PC-3 (cell line): Measurements from ENCODE around the gene ADAT3. TPM values are rescaled to one million over a fixed set of nuclear protein-coding genes. Genes with fewer than 3 reads are reported as not detected.
A peak's percentile ranks its signal among the peaks of the same experiment; 100 is the strongest.
"Not testable (repeated sequence)": the region's sequence is repeated elsewhere in the genome, so short reads cannot be mapped to it uniquely, and the experiment has no call there.

Experiments used
- ATAC-seq: fragments of 200-7000 bp; cut with Tn5 transposase; 2 replicates; pipeline ENCODE4 v1.9.1; 2020; ENCODE audit warnings: mild to moderate bottlenecking, moderate library complexity
- BruUV-seq: library from RNA; stranded (reverse); fragments of 400-500 nt; replicated peaks from 2 replicates; lab custom pipeline; 2021; lab: Mats Ljungman, UMichigan
- CTCF ChIA-PET: fragments of 300-600 bp; sonication (Branson Sonifier 250); formaldehyde crosslinking; loops from one replicate; lab custom pipeline; 2022; ENCODE audit warnings: antibody characterized with exemption; lab: Charles Lee
- POLR2A ChIA-PET: fragments of 300-600 bp; sonication (Branson Sonifier 250); formaldehyde crosslinking; loops from one replicate; lab custom pipeline; 2022; ENCODE audit warnings: antibody characterized with exemption; ENCODE audit not compliant: unreplicated experiment; lab: Charles Lee
- DNase-seq: peaks from one replicate; pipeline ENCODE4 v3.0.0-alpha.2; 2015
- H2AFZ ChIP-seq: fragments of 300-600 bp; sonication (generic); 2 replicates; pipeline ENCODE4 v1.6.0; 2016; ENCODE audit warnings: antibody characterized with exemption, low read length
- H3F3A ChIP-seq: fragments of 300-600 bp; sonication (generic); one replicate; pipeline ENCODE4 v1.6.0; 2017; ENCODE audit warnings: antibody characterized with exemption, low read length, control low read depth, mild to moderate bottlenecking; ENCODE audit not compliant: unreplicated experiment
- H3K27ac ChIP-seq: fragments of 300-600 bp; sonication (generic); 2 replicates; pipeline ENCODE4 v1.5.1; 2016; ENCODE audit warnings: mild to moderate bottlenecking, low read length
- H3K27me3 ChIP-seq: fragments of 300-600 bp; sonication (generic); 2 replicates; pipeline ENCODE4 v1.6.1; 2016; ENCODE audit warnings: low read length, mixed read lengths
- H3K36me3 ChIP-seq: fragments of 300-600 bp; sonication (generic); 2 replicates; pipeline ENCODE4 v1.6.1; 2016; ENCODE audit warnings: low read depth, mixed run types, low read length, mixed read lengths
- H3K4me1 ChIP-seq: fragments of 300-600 bp; sonication (generic); 2 replicates; pipeline ENCODE4 v1.5.1; 2016; ENCODE audit warnings: low read length; ENCODE audit not compliant: insufficient read depth
- H3K4me2 ChIP-seq: fragments of 300-600 bp; sonication (generic); 2 replicates; pipeline ENCODE4 v1.6.0; 2016; ENCODE audit warnings: low read length
- H3K4me3 ChIP-seq: fragments of 300-600 bp; sonication (generic); 2 replicates; pipeline ENCODE4 v1.5.1; 2016; ENCODE audit warnings: mild to moderate bottlenecking, low read length, mixed read lengths
- H3K79me2 ChIP-seq: fragments of 300-600 bp; sonication (generic); 2 replicates; pipeline ENCODE4 v1.6.1; 2017; ENCODE audit warnings: low read length, mixed read lengths
- H3K9ac ChIP-seq: fragments of 300-600 bp; sonication (generic); 2 replicates; pipeline ENCODE4 v1.6.0; 2016; ENCODE audit warnings: mild to moderate bottlenecking, low read length
- H3K9me2 ChIP-seq: fragments of 300-600 bp; sonication (generic); replicated peaks from 2 replicates; pipeline ENCODE4 v1.6.1; 2016; ENCODE audit warnings: mixed run types, low read length, mixed read lengths
- H3K9me3 ChIP-seq: fragments of 300-600 bp; sonication (generic); 2 replicates; pipeline ENCODE4 v1.6.1; 2016; ENCODE audit warnings: low read length, mixed read lengths
- H4K20me1 ChIP-seq: fragments of 300-600 bp; sonication (generic); 2 replicates; pipeline ENCODE4 v1.6.1; 2016; ENCODE audit warnings: low read length, mixed read lengths
- CTCF ChIP-seq: fragments of 300-600 bp; sonication (generic); conservative IDR thresholded peaks from 2 replicates; pipeline ENCODE4 v1.5.1; 2017; ENCODE audit warnings: antibody characterized with exemption, low read depth, mild to moderate bottlenecking, low read length
- EZH2phosphoT487 ChIP-seq: fragments of 300-600 bp; sonication (generic); IDR thresholded peaks from 2 replicates; pipeline ENCODE4 v1.6.1; 2018; ENCODE audit warnings: mild to moderate bottlenecking, antibody characterized with exemption, low read length, borderline replicate concordance
- intact Hi-C: fragments of 100-400 bp; cut with micrococcal nuclease; formaldehyde crosslinking; loops from 2 replicates; pipeline ENCODE4 v1.9.0; 2023
- total RNA-seq: library from RNA; depleted of rRNA; stranded (reverse); fragments of >200 nt; gene quantifications from 2 replicates; pipeline ENCODE4 v1.2.3, GENCODE V29; 2014

Gene ADAT3
- total RNA-seq, 1 experiment from 2014 or later, result 8.4 TPM

GRCh38 chr19:1875646-1876495 lies 29.3 kb upstream of the ADAT3 start:
- BruUV-seq, result TSS peak; percentile 63
- Histone ChIP-seq H3K27me3 (no peaks in the 10 kb centered on the region), H3K4me2 (peak overlapping the region; percentile 98), H3K36me3 (no peaks in the 10 kb centered on the region), H3K27ac (peak overlapping the region; percentile 62), H3K9me3 (no peaks in the 10 kb centered on the region), H3F3A (no peaks in the 10 kb centered on the region), H3K4me3 (peak overlapping the region; percentile 93), H3K9me2 (no peaks in the 10 kb centered on the region), H2AFZ (peak overlapping the region; percentile 64; the same call in 1 of the 2 replicates), H3K9ac (peak overlapping the region; percentile 90), H3K79me2 (peaks cover 38% of the 10 kb centered on the region), H4K20me1 (no peaks in the 10 kb centered on the region), H3K4me1 (peaks cover 10% of the 10 kb centered on the region; the same call in 1 of the 2 replicates)
- ChIA-PET POLR2A (interaction anchor here (0.5 kb wide), 1 partner anchor 1124 kb away, joined by 3 read pairs; no protein-coding TSS in a partner anchor), CTCF (interaction anchor here (0.9 kb wide), 1 partner anchor 11 kb away, joined by 5 read pairs; no protein-coding TSS in a partner anchor)
- DNase-seq (peak; percentile 83), ATAC-seq (peak; percentile 92)
- intact Hi-C loops, result no loop called here
- no peak for TF ChIP-seq EZH2phosphoT487
- TF ChIP-seq CTCF, result peak; percentile 18; the same call in 1 of the 2 replicates

- H3K27me3 ChIP-seq, H3F3A ChIP-seq, intact Hi-C loops, BruUV-seq, H3K27ac ChIP-seq, CTCF ChIA-PET, H3K9me3 ChIP-seq, DNase-seq, H4K20me1 ChIP-seq, H3K36me3 ChIP-seq, H2AFZ ChIP-seq, ATAC-seq, H3K9me2 ChIP-seq: not testable (repeated sequence)
- peaks cover 10% of the 10 kb centered on the region; the same call in 1 of the 2 replicates for H3K4me1 ChIP-seq
- peak overlapping the region; percentile 90 for H3K9ac ChIP-seq
- POLR2A ChIA-PET, result interaction anchor here (0.5 kb wide), 1 partner anchor 1125 kb away, joined by 3 read pairs; no protein-coding TSS in a partner anchor
- H3K79me2 ChIP-seq, result peaks cover 38% of the 10 kb centered on the region
- H3K4me3 ChIP-seq, result peak overlapping the region; percentile 93; the same call in 1 of the 2 replicates
- H3K4me2 ChIP-seq, result peak overlapping the region; percentile 98
These were observed 28.5 kb upstream of the ADAT3 start for GRCh38 chr19:1876496-1877279.

- H3K4me3 ChIP-seq, H3K9me3 ChIP-seq, H3F3A ChIP-seq, H4K20me1 ChIP-seq, H3K9ac ChIP-seq, POLR2A ChIA-PET, H3K27me3 ChIP-seq, H3K4me2 ChIP-seq, H3K27ac ChIP-seq, DNase-seq, H3K36me3 ChIP-seq, H2AFZ ChIP-seq, CTCF ChIA-PET, BruUV-seq, ATAC-seq, intact Hi-C loops, H3K9me2 ChIP-seq: not testable (repeated sequence)
- H3K79me2 ChIP-seq, result peaks cover 42% of the 10 kb centered on the region
- peaks cover 10% of the 10 kb centered on the region; the same call in 1 of the 2 replicates for H3K4me1 ChIP-seq
These were observed 27.9 kb upstream of the ADAT3 start for GRCh38 chr19:1877280-1877660.

- H3K9ac ChIP-seq, H3F3A ChIP-seq, H3K9me2 ChIP-seq, DNase-seq, H3K27ac ChIP-seq, H2AFZ ChIP-seq, POLR2A ChIA-PET, intact Hi-C loops, H3K9me3 ChIP-seq, ATAC-seq, BruUV-seq, H3K36me3 ChIP-seq, H3K4me3 ChIP-seq, H3K27me3 ChIP-seq, H3K4me2 ChIP-seq, CTCF ChIA-PET, H4K20me1 ChIP-seq: not testable (repeated sequence)
- Histone ChIP-seq H3K79me2 (peaks cover 42% of the 10 kb centered on the region), H3K4me1 (peaks cover 10% of the 10 kb centered on the region; the same call in 1 of the 2 replicates)
These were observed 26.6 kb upstream of the ADAT3 start for GRCh38 chr19:1878583-1878982.

GRCh38 chr19:1879982-1880381 lies 25.2 kb upstream of the ADAT3 start:
- H2AFZ ChIP-seq, H3K4me1 ChIP-seq, H3K9ac ChIP-seq, H3K4me3 ChIP-seq, DNase-seq, H3K4me2 ChIP-seq, H3K9me3 ChIP-seq, H3F3A ChIP-seq, ATAC-seq, BruUV-seq, H3K27ac ChIP-seq, CTCF ChIA-PET, H3K27me3 ChIP-seq, H3K9me2 ChIP-seq, POLR2A ChIA-PET, intact Hi-C loops, H3K36me3 ChIP-seq: not testable (repeated sequence)
- H3K79me2 ChIP-seq, result peaks cover 42% of the 10 kb centered on the region
- H4K20me1 ChIP-seq, result peaks cover 14% of the 10 kb centered on the region; the same call in 1 of the 2 replicates
